Measurements from ENCODE around the gene C13orf46.

C13orf46 gene

DNA sequence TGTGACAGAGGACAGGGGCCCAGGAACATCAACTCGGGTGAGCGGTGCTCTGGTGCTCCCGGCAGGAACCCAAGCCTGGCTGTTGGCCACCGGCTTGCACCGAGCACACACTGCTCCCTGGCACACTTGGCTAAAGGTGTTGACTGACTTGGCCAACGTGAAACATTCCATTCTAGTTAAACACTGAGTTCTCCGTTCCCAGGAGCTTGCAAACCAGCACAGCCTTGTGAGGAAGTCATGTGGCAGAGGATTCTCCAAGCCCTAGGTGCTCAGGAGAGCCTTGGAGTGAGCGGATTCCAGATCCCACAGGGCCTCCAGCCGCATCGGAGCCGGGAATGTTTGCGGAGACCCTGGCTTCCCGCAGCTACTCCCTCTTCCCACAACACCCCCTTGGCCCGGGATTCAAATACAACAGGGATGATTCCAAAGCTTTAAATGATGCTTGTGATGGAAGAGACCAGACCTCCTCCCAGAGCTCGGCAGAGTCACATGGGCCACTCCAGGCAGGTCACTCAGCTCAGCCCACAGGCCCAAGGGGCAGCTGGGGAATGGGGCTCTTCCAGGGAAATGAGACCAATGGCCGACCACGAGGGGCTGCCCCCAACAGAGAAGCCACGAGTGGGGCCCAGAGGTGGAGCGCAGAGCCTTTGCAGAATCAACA lies 2.9 kb downstream of the C13orf46 start:
- FAIRE-seq = no peak

GRCh38 chr13:113969973-113970611 lies 3.8 kb downstream of the C13orf46 start:
- no peak for FAIRE-seq

DNA sequence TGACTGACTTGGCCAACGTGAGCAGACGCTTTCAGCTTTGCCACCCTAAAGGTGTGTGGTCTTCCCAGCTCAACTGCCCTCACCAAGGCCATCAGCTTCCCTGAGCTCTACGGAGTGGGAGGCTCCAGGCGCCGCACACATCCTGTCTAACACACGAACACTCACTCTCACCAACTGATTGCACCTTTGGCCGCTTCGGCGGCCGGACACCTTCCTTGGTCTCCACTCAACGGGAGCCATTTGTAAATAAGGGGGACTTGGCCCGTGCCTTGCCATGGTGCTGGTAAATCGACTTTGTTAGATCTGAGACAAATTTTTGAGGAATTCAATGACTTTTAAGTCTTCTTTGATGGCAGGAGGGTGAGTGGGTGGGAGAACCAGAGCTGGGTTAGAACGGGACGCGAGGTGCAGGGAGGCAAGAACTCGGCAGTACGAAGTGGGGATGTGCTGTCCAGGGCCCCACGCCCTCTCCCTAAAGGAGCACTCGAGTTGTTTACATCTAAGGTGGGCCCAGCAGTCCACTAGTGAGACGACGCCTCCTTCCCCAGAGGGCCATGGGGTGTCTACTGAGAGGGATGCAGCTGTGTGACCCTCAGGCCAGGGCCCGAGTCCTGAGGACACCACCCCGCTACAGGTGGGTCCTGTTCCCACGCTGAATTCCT lies 4.4 kb downstream of the C13orf46 start:
- no peak for FAIRE-seq

DNA sequence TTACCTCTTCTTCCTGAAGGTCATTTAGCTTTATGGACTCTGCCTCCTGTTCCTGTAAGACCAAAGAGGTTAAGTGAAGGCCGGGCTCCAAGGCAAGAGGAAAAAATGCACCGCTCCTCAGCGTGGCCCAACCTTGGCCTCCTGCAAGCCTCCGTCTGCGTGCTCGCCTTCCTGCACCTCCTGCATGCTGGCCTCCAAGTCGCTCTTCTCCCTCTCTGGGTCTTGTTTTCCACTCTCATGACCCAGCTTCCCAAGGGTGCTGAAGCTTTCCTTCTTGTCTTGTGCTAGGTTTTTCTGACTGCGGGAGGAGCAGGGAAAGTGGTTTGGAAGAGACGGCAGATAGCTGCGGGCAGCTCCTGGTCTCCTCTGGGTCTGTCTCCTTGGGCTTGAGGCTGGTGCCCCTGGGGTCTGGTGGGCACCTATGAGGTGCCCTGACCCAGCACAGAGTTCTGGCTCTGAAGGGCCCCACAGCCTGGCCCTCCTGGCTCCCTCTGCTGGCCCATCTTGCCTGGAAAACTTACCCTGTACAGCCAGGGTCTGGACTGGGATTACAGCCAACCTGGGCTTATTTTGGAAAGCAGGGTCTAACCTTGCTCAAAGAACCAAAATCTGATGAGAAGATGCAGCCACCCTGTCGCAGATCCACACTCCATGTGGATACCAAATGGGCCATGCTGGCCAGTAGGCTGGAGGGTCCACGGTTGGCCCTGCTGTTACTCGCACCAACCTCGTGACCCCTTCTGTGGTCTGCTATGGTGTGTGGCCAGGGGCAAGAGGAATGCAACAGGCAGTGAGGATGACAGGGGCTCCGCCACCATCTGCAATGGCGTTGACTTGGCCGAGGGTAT lies 5.2 kb downstream of the C13orf46 start:
- FAIRE-seq = no peak

DNA sequence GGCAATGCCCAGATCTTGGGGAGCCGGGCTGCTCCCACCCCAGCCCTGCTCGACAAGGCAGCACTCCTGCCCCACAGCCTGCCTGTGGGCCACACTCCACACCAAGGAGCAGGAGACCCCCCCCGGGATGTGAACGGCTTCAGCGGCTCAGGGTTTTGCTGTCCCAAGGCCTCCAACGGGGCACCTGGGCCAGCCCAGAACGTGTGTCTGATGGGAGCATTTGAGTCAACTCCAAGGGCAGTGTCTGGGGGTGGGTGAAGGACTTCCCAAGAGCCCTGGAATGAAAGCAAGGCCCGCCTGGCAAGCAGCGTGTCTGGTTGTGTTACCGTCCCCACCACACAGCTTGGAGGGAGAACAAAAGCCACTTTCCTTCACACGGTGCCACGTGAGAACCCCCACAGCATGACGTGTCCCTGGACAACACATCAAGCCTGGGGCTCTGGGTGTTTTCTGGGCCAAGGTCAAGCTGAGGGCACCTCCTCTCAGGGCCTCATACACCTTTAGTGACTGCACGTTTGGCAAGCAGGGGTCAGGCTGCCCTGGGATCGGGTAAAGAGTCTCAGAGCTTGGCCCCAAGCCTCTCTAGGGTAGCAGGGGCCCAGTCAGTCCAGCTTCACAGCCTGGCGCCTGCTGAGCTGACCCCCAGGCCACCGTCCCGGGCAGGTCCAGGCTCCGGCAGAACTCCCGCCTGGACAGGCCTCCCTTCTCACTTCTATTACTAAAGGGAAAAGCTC lies 6.0 kb downstream of the C13orf46 start:
- no peak for FAIRE-seq

GRCh38 chr13:113967206-113967720 lies 6.6 kb downstream of the C13orf46 start:
- FAIRE-seq = no peak

DNA sequence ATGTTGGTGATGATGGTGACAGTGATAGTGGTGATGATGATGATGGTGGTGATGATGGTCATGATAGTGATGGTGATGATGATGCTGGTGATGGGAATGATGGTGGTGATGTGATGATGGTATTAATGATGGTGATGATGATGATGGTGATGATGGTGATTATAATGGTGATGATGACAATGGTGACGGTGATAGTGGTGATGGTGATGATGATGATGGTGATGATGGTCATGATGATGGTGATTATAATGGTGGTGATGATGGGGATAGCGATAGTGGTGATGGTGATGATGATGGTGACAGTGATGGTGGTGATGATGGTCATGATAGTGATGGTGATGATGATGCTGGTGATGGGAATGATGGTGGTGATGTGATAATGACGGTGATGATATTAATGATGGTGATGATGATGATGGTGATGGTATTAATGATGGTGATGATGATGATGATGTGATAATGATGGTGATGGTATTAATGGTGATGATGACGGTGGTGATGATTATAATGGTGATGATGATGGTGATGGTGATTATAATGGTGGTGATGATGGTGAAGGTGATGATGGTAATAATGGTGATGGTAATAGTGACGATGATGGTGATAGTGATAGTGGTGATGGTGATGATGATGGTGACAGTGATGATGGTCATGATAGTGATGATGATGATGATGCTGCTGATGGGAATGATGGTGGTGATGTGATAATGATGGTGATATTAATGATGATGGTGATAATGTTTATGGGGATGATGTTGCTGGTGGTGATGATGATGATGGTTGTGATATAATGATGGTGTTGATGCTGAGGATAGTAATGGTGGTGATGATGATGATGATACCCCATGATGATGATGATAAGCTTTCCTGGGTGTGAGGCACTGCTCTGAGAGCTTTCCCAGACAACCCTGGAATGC lies 7.7 kb downstream of the C13orf46 start:
- FAIRE-seq = no peak

DNA sequence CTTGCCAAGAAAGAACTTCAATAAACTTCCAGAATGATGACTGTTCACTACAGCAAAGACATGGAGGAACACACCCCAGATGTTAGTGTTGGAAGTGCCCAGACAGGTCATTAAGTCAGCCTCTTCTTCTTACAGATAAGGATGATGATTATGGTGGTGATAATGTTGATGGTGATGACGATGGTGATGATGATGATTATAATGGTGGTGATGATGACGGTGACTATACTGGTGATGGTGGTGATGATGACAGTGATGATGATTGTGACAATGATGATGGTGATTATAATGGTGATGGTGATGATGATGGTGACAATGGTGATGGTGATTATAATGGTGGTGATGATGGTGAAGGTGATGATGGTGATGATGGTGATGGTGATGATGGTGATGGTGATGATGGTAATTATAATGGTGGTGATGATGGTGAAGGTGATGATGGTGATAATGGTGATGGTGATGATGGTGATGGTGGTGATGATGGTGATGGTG lies 8.4 kb downstream of the C13orf46 start:
- FAIRE-seq = no peak

- FAIRE-seq = no peak
These were observed 9.5 kb downstream of the C13orf46 start for GRCh38 chr13:113964251-113964995.

DNA sequence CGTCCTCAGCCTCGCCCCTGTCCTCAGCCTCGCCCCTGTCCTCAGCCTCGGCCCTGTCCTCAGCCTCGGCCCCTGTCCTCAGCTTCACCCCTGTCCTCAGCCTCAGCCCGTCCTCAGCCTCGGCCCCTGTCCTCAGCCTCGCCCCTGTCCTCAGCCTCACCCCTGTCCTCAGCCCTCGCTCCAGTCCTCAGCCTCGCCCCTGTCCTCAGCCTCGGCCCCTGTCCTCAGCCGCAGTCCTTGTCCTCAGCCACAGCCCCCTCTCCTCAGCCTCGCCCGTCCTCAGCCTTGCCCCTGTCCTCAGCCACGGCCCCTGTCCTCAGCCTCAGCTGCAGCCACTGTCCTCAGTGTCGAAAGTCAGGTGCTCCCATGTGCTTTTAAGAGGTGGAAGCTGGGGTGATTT lies 10.5 kb downstream of the C13orf46 start:
- FAIRE-seq = no peak

DNA sequence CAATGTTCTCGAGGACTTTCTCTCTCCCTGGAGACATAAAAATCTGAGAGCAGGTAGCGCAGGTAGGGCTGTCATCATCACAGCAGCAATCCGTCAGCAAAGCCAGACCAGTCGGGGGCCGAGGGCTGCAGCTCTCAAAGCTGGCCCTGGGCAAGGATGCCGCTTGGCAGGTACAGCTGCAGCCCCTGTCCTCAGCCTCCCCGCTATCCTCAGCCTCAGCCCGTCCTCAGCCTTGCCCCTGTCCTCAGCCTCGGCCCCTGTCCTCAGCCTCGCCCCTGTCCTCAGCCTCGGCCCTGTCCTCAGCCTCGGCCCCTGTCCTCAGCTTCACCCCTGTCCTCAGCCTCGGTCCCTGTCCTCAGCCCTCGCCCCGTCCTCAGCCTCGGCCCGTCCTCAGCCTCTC lies 10.9 kb downstream of the C13orf46 start:
- FAIRE-seq = no peak

GRCh38 chr13:113962386-113962785 lies 11.5 kb downstream of the C13orf46 start:
- no peak for FAIRE-seq

- FAIRE-seq = no peak
These were observed 13.5 kb downstream of the C13orf46 start for GRCh38 chr13:113960276-113960948.

GRCh38 chr13:113959198-113959597 lies 14.7 kb downstream of the C13orf46 start:
- no peak for FAIRE-seq

- FAIRE-seq = no peak
These were observed 15.5 kb downstream of the C13orf46 start for GRCh38 chr13:113958373-113958772.

DNA sequence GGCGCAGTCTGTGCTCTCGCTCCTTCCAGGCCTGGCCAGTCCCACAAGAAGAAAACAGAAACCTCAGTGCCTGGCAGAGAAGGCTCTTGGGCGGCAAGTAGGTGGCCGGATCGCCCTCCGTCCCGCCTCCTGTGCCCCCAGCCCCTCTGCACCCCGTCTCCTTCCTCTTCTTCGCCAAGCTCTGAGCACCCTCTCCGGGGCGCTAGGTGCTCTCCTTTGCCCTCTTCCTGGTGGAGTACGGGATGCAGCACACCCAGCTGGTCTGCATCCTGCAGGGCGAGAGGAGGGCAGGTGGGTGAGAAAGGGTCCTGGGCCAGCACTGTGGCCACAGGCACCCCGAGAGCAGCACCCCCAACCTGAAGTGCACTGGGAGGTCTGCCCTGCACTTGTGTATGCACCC lies 17.3 kb downstream of the C13orf46 start:
- FAIRE-seq = no peak

DNA sequence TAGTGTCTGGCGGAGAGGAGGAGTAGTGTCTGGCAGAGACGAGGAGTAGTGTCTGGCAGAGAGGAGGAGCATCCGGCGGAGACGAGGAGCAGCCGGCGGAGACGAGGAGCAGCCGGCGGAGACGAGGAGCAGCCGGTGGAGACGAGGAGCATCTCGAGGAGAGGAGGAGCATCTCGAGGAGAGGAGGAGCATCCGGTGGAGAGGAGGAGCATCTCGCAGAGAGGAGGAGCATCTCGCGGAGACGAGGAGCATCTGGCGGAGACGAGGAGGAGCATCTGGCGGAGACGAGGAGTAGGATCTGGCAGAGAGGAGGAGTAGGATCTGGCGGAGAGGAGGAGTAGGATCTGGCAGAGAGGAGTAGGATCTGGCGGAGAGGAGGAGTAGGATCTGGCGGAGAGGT lies 18.2 kb downstream of the C13orf46 start:
- FAIRE-seq = no peak

DNA sequence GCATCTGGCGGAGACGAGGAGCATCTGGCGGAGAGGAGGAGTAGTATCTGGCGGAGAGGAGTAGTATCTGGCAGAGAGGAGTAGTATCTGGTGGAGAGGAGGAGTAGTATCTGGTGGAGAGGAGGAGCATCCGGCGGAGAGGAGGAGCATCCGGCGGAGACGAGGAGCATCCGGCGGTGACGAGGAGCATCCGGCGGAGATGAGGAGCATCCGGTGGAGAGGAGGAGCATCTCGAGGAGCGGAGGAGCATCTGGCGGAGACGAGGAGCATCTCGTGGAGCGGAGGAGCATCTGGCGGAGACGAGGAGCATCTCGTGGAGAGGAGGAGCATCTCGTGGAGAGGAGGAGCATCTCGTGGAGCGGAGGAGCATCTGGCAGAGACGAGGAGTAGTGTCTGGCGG lies 18.6 kb downstream of the C13orf46 start:
- FAIRE-seq = no peak

DNA sequence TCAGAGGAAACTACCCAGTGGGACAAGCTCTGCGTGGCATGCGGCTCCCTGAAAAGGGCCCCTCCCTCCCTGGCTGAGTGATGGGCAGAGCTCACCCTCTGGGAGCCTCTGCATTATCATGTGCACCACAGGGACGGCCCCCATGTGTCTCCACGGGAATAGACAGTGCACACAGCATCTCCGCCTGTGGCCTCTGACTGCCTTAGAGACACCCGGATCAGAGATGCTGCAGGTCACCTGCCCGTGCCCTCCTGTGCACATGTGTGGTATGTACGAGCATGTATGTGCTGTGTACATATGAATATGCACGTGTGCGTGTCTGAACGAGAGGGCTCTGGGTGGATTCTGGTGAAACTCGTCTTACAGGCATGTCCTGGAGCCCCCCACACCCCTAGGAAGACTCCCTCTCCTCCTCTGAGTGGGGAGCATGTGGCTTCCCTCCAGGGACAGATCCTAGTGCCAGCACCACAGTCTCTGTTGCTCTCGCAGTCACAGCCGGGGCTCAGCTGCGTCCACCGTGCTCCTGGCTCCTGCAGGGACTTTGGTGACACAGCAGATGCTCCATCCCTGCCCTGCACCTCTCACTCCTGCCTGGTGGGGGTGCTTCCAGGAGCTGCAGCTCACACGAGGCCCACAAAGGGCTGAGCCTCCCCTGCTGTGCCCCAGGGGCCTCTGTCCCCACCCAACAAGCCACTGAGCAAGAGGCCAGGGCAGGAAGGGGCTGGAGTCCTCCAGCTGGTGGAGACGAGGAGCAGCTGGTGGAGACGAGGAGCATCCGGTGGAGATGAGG lies 19.6 kb downstream of the C13orf46 start:
- FAIRE-seq = no peak
